Cardiac fibroblast (primary cell): ENCODE measurements around the gene BRPF1.

Experiments used
- DNase-seq, 2 donors: peaks; one replicate each; pipeline versions ENCODE4 v3.0.0 to v3.0.0-alpha.2; 2010; ENCODE audit warnings: low read depth in 2 of 2
- H3K4me3 ChIP-seq, 2 donors: replicated peaks in 1 of 2; 1 replicate in 1 of 2; 2 replicates in 1 of 2; pipeline ENCODE4 v1.5.1; 2011; ENCODE audit warnings: low read depth in 2 of 2, low read length in 2 of 2, mild to moderate bottlenecking in 2 of 2, moderate library complexity in 1 of 2
- TF ChIP-seq, protein P1 (sequence below): IDR thresholded peaks from one replicate; pipeline ENCODE4 v1.5.1; 2011; ENCODE audit warnings: low read depth, mild to moderate bottlenecking, low read length, inconsistent platforms

BRPF1 gene

GRCh38 chr3:9713142-9713541, 18.4 kb upstream of the BRPF1 start:
- no peak for DNase-seq
- TF ChIP-seq, protein P1, sequence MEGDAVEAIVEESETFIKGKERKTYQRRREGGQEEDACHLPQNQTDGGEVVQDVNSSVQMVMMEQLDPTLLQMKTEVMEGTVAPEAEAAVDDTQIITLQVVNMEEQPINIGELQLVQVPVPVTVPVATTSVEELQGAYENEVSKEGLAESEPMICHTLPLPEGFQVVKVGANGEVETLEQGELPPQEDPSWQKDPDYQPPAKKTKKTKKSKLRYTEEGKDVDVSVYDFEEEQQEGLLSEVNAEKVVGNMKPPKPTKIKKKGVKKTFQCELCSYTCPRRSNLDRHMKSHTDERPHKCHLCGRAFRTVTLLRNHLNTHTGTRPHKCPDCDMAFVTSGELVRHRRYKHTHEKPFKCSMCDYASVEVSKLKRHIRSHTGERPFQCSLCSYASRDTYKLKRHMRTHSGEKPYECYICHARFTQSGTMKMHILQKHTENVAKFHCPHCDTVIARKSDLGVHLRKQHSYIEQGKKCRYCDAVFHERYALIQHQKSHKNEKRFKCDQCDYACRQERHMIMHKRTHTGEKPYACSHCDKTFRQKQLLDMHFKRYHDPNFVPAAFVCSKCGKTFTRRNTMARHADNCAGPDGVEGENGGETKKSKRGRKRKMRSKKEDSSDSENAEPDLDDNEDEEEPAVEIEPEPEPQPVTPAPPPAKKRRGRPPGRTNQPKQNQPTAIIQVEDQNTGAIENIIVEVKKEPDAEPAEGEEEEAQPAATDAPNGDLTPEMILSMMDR = no peak
- no peak overlapping the region for H3K4me3 ChIP-seq

GRCh38 chr3:9715136-9715535, 16.4 kb upstream of the BRPF1 start:
- no peak overlapping the region for H3K4me3 ChIP-seq
- TF ChIP-seq, protein P1 = no peak
- no peak for DNase-seq

GRCh38 chr3:9715764-9716437, 15.6 kb upstream of the BRPF1 start:
- H3K4me3 ChIP-seq = no peak overlapping the region
- DNase-seq = peak; percentile 93
- TF ChIP-seq, protein P1 = peak; percentile 97

GRCh38 chr3:9716801-9717555, 14.6 kb upstream of the BRPF1 start:
- no peak for DNase-seq
- TF ChIP-seq, protein P1 = no peak
- H3K4me3 ChIP-seq = no peak overlapping the region

- TF ChIP-seq, protein P1 = no peak
- no peak overlapping the region for H3K4me3 ChIP-seq
- no peak for DNase-seq
These were observed 14.0 kb upstream of the BRPF1 start for GRCh38 chr3:9717563-9717962.

- TF ChIP-seq, protein P1 = no peak
- no peak for DNase-seq
- H3K4me3 ChIP-seq = no peak overlapping the region
These were observed 13.4 kb upstream of the BRPF1 start for GRCh38 chr3:9718118-9718517.
